ENCODE measurements around the gene DAGLB. TPM values are rescaled to one million over a fixed set of nuclear protein-coding genes. Genes with fewer than 3 reads are reported as not detected.
"Not testable (repeated sequence)": the region's sequence is repeated elsewhere in the genome, so short reads cannot be mapped to it uniquely, and the experiment has no call there.

The DAGLB gene
- total and polyA plus RNA-seq, 2 experiments from 2014 or later = 26.7 to 31.7 TPM

GRCh38 chr7:6476596-6477317 lies 29.0 kb upstream of the DAGLB start:
- H3K27ac ChIP-seq = peak overlapping the region; percentile 31
- peaks cover 100% of the 10 kb centered on the region for H3K79me2 ChIP-seq (ENCODE audit: insufficient read depth)
- peaks cover 44% of the 10 kb centered on the region for H3K4me1 ChIP-seq (ENCODE audit: insufficient read depth)
- H3K4me2 ChIP-seq (ENCODE audit: unreplicated experiment) = peak overlapping the region; percentile 19
- no peaks in the 10 kb centered on the region for H3K9me3 ChIP-seq (ENCODE audit: low read depth)
- peaks cover 42% of the 10 kb centered on the region for H3K36me3 ChIP-seq (ENCODE audit: low read depth)
- H3K9me2 ChIP-seq (ENCODE audit: insufficient read depth) = no peaks in the 10 kb centered on the region
- H4K20me1 ChIP-seq (ENCODE audit: insufficient read depth) = peaks cover 61% of the 10 kb centered on the region; the same call in 1 of the 2 replicates
- H3F3A ChIP-seq (ENCODE audit: insufficient read depth) = peaks cover 50% of the 10 kb centered on the region
- H3K9ac ChIP-seq = peak overlapping the region; percentile 46
- no peaks in the 10 kb centered on the region for H3K27me3 ChIP-seq (replicated peaks; ENCODE audit: insufficient read depth)
- TF ChIP-seq EZH2phosphoT487 (IDR thresholded peaks at IDR 0.05; ENCODE audit: insufficient read depth, low read depth) = no peak
- no peak for TF ChIP-seq EZH2 (IDR thresholded peaks at IDR 0.05; ENCODE audit: insufficient read depth, poor library complexity, severe bottlenecking)
- in situ Hi-C loops (cut with MboI) = no loop called here
- WGBS, 2 experiments (ENCODE audit: low coverage in 1 of 2, low lambda C conversion rate in 2 of 2, missing lambda C conversion rate in 2 of 2) = 61 to 65% methylated on average over 7 of the region's 7 CpGs
- DNase-seq = peak; percentile 38
- H3K4me3 ChIP-seq = no peak overlapping the region
- no peak overlapping the region for H2AFZ ChIP-seq

- Histone ChIP-seq H3K9me3 (ENCODE audit: low read depth) (no peaks in the 10 kb centered on the region), H3K9ac (peak overlapping the region; percentile 46; the same call in 1 of the 2 replicates), H3K4me3 (no peak overlapping the region), H3K79me2 (ENCODE audit: insufficient read depth) (peaks cover 99% of the 10 kb centered on the region), H3K4me2 (ENCODE audit: unreplicated experiment) (no peak overlapping the region), H3K4me1 (ENCODE audit: insufficient read depth) (peaks cover 33% of the 10 kb centered on the region), H2AFZ (no peak overlapping the region), H3K36me3 (ENCODE audit: low read depth) (peaks cover 49% of the 10 kb centered on the region), H3F3A (ENCODE audit: insufficient read depth) (peaks cover 42% of the 10 kb centered on the region), H4K20me1 (ENCODE audit: insufficient read depth) (peaks cover 59% of the 10 kb centered on the region; the same call in 1 of the 2 replicates), H3K27ac (peak overlapping the region; percentile 31; the same call in 1 of the 2 replicates), H3K27me3 (replicated peaks; ENCODE audit: insufficient read depth) (no peaks in the 10 kb centered on the region), H3K9me2 (ENCODE audit: insufficient read depth) (no peaks in the 10 kb centered on the region)
- 60 to 64% methylated on average over 3 of the region's 3 CpGs for WGBS, 2 experiments (ENCODE audit: low coverage in 1 of 2, low lambda C conversion rate in 2 of 2, missing lambda C conversion rate in 2 of 2)
- in situ Hi-C loops (cut with MboI) = no loop called here
- peak; percentile 40 for DNase-seq
- no peak for TF ChIP-seq EZH2 (IDR thresholded peaks at IDR 0.05; ENCODE audit: insufficient read depth, poor library complexity, severe bottlenecking)
- no peak for TF ChIP-seq EZH2phosphoT487 (IDR thresholded peaks at IDR 0.05; ENCODE audit: insufficient read depth, low read depth)
Measured at GRCh38 chr7:6475433-6476186, 27.9 kb upstream of the DAGLB start.

- Histone ChIP-seq H3K79me2 (ENCODE audit: insufficient read depth) (peaks cover 85% of the 10 kb centered on the region), H3K4me3 (no peak overlapping the region), H3F3A (ENCODE audit: insufficient read depth) (peaks cover 67% of the 10 kb centered on the region), H2AFZ (no peak overlapping the region), H3K27me3 (replicated peaks; ENCODE audit: insufficient read depth) (no peaks in the 10 kb centered on the region), H3K4me2 (ENCODE audit: unreplicated experiment) (no peak overlapping the region), H3K4me1 (ENCODE audit: insufficient read depth) (peaks cover 4% of the 10 kb centered on the region; the same call in 1 of the 2 replicates), H3K9me3 (ENCODE audit: low read depth) (no peaks in the 10 kb centered on the region), H3K27ac (no peak overlapping the region), H3K9ac (no peak overlapping the region), H3K36me3 (ENCODE audit: low read depth) (peaks cover 83% of the 10 kb centered on the region), H4K20me1 (ENCODE audit: insufficient read depth) (no peaks in the 10 kb centered on the region), H3K9me2 (ENCODE audit: insufficient read depth) (no peaks in the 10 kb centered on the region)
- in situ Hi-C loops (cut with MboI) = no loop called here
- DNase-seq = no peak
- WGBS, 2 experiments (ENCODE audit: low coverage in 1 of 2, low lambda C conversion rate in 2 of 2, missing lambda C conversion rate in 2 of 2) = 96 to 98% methylated on average over 8 of the region's 8 CpGs
- TF ChIP-seq EZH2phosphoT487 (IDR thresholded peaks at IDR 0.05; ENCODE audit: insufficient read depth, low read depth) (no peak), EZH2 (IDR thresholded peaks at IDR 0.05; ENCODE audit: insufficient read depth, poor library complexity, severe bottlenecking) (no peak)
Measured at GRCh38 chr7:6465862-6466261, 18.1 kb upstream of the DAGLB start.

- H3K27me3 ChIP-seq (replicated peaks; ENCODE audit: insufficient read depth); DNase-seq; in situ Hi-C loops (cut with MboI); H2AFZ ChIP-seq; H3K9ac ChIP-seq; H3K27ac ChIP-seq; H3K9me2 ChIP-seq (ENCODE audit: insufficient read depth); H3K4me3 ChIP-seq; H4K20me1 ChIP-seq (ENCODE audit: insufficient read depth); H3K4me2 ChIP-seq (ENCODE audit: unreplicated experiment); H3K4me1 ChIP-seq (ENCODE audit: insufficient read depth); H3K9me3 ChIP-seq (ENCODE audit: low read depth): not testable (repeated sequence)
- 59 to 70% methylated on average over 5 of the region's 5 CpGs for WGBS, 2 experiments (ENCODE audit: low coverage in 1 of 2, low lambda C conversion rate in 2 of 2, missing lambda C conversion rate in 2 of 2)
- Histone ChIP-seq H3K36me3 (ENCODE audit: low read depth) (peaks cover 73% of the 10 kb centered on the region), H3K79me2 (ENCODE audit: insufficient read depth) (peaks cover 68% of the 10 kb centered on the region), H3F3A (ENCODE audit: insufficient read depth) (peaks cover 76% of the 10 kb centered on the region)
Measured at GRCh38 chr7:6463609-6464008, 15.9 kb upstream of the DAGLB start.

Measured in GM23248 (cell line).